Mucosa of rectum (tissue), 2 donors: ENCODE measurements around the gene PPEF2.

ENCODE experiments used
- H3K27ac ChIP-seq, 2 donors: one replicate each; pipeline ENCODE4 v1.7.0; 2013; ENCODE audit warnings: inconsistent platforms in 2 of 2, low read depth in 2 of 2, low read length in 2 of 2
- H3K27me3 ChIP-seq, 2 donors: one replicate each; pipeline ENCODE4 v1.7.0; 2013; ENCODE audit warnings: low read length in 2 of 2; ENCODE audit not compliant: control insufficient read depth in 2 of 2, insufficient read depth in 2 of 2
- H3K36me3 ChIP-seq, 2 donors: one replicate each; pipeline ENCODE4 v1.7.0; 2013; ENCODE audit warnings: low read length in 2 of 2; ENCODE audit not compliant: control insufficient read depth in 2 of 2, insufficient read depth in 2 of 2
- H3K4me1 ChIP-seq, 2 donors: one replicate each; pipeline ENCODE4 v1.7.0; 2013; ENCODE audit warnings: low read length in 2 of 2, mild to moderate bottlenecking in 1 of 2; ENCODE audit not compliant: control insufficient read depth in 2 of 2, insufficient read depth in 2 of 2
- H3K4me3 ChIP-seq, 2 donors: one replicate each; pipeline ENCODE4 v1.7.0; 2013; ENCODE audit warnings: low read length in 2 of 2
- H3K9ac ChIP-seq, 2 donors: one replicate each; pipeline ENCODE4 v1.7.0; 2013; ENCODE audit warnings: low read length in 2 of 2, low read depth in 1 of 2, mild to moderate bottlenecking in 1 of 2
- H3K9me3 ChIP-seq, 2 donors: one replicate each; pipeline ENCODE4 v1.7.0; 2013; ENCODE audit warnings: low read length in 2 of 2; ENCODE audit not compliant: control insufficient read depth in 2 of 2
- donor health status: healthy.
- donor health status: Normal muscosa, but diverticular disease.

Gene PPEF2

DNA sequence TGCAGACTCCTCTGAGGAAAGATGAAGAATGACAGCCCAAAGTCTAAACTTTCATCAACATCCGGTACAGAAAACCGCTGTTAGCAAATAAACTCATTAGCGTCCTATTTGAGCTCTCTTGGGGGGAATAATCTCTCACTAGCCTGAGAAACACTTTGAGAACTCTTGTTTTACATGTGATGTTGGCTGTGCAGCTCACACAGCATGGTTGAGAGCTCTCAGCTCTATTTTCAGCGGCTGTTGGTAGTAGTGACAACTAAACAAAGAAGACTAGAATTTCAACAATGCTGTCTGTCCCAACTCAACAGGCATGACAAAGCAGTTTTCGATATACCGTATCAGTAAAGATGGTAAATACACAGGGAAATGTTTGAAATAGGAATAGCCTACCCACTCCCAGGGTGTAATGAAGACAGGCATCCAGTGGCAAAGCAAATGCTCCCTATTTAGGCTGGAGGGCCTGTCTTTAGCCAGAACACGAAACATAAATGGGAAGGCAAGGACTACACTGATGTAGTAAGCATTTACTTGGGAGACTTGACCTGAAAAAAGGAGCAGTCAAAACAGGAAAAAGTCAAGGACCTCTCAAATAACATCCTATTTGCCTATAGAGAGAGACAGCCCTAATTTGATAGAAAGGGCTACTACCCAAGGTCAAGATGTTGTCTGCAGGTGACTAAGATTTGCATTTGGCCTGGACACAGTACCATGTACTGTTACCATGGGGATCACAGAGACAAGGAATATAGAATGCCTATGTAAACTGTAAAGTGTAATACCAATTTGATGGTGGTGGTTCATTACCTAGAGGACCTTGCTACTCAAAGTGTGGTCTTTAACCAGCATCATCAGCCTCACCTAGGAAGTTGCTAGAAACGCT, 60.4 kb downstream of the PPEF2 start:
- no peak overlapping the region for H3K27ac ChIP-seq
- no peak overlapping the region for H3K4me3 ChIP-seq
- H3K9ac ChIP-seq: no peak overlapping the region
- H3K4me1 ChIP-seq: no peaks in the 10 kb centered on the region
- no peaks in the 10 kb centered on the region for H3K27me3 ChIP-seq
- H3K36me3 ChIP-seq: no peaks in the 10 kb centered on the region
- no peaks in the 10 kb centered on the region for H3K9me3 ChIP-seq

DNA sequence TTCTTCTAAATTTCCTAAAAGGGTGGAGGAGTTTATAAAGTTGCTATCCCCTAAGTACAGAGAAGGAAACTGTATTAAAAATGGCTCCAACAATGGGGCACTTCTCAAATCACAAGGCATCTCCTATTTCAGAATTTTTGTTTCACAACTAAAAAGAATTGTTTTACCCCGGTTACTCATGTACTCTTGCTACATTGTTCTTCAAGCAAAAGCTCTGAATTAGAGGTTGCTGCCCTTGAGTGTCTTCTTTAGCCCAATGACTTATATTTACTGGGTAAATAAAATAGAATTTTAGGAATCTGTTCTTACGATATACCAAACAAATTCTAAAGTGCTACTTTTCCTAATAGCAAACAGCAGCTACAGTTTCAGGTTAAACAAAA, 67.5 kb downstream of the PPEF2 start:
- Histone ChIP-seq H3K36me3 (no peaks in the 10 kb centered on the region), H3K27ac (no peak overlapping the region), H3K4me3 (no peak overlapping the region), H3K9me3 (no peaks in the 10 kb centered on the region), H3K4me1 (no peaks in the 10 kb centered on the region), H3K27me3 (no peaks in the 10 kb centered on the region), H3K9ac (no peak overlapping the region)

DNA sequence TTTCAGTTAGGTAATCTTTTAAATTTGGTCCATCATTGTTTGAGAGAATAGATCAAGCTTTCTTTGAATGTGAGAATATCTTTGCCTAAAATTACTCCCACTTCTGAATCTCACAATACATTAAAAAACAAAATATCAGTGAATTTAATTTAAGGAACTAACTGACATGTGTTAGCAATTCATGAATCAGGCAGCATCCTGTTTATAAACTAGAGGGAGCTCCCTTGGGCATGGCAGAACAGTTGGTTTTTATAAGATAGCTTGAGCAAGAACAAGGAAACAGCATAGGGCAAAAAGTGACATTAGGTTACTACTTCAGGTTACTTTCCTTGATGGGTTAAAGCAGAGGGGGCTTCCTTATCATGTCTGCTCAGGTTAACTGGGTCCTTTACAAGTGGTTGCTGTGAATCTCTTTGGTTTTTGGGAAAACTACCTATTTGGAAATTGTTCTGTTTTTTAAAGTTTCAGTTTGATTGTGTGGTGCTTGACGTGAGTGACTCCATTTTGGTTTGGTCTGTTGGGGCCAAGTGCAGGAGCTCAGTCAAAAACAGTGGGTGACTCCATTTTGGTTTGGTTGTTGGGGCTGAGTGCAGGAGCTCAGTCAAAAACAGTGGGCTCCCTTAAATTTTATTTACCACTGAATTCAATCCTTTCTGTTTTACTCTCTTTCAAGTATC, 68.0 kb downstream of the PPEF2 start:
- Histone ChIP-seq H3K9ac (no peak overlapping the region), H3K27me3 (no peaks in the 10 kb centered on the region), H3K27ac (no peak overlapping the region), H3K4me1 (no peaks in the 10 kb centered on the region), H3K9me3 (no peaks in the 10 kb centered on the region), H3K4me3 (no peak overlapping the region), H3K36me3 (no peaks in the 10 kb centered on the region)

DNA sequence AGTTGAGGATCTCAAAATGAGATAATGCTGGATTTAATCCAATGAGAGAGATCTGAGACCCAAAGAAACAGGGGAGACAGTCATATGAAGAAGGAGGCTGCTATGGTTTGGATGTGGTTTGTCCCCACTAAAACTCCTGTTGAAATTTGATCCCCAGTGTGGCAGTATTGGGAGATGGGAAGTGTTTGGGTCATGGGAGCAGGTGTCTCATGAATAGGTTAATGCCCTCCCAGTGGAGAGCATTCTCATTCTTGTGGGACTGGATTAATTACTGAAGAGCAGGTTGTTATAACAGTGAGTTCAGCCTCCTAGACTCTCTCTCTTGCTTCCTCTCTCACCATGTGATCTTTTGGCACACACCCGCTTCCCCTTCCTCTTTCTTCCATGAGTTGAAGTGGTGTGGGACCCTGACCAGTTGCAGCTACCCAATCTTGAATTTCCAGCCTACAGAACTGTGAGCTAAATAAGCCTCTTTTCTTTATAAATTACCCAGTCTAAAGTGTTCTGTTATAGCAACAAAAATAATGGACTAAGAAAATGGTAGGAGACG, 70.3 kb downstream of the PPEF2 start:
- Histone ChIP-seq H3K9me3 (no peaks in the 10 kb centered on the region), H3K27me3 (no peaks in the 10 kb centered on the region), H3K36me3 (no peaks in the 10 kb centered on the region), H3K4me1 (no peaks in the 10 kb centered on the region), H3K4me3 (no peak overlapping the region), H3K9ac (no peak overlapping the region), H3K27ac (no peak overlapping the region)

DNA sequence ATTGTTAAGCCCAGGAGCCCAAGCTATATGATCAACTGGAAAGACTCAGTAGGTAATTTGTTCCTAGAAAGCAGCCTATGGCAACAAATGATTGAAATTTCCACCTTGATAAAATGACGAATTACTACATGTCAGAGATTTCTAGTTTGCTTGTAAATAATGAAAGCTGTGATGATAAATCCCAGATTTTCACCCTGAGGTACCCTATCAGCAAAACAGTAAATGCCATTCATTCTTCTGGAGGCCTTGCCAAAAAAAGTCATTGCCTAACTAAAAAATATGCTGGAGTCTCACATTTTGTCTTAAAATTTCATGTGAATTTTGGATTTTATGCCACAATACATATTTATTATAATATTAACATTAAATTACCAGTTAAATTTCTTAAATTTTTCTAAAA, 71.3 kb downstream of the PPEF2 start:
- H3K9ac ChIP-seq: no peak overlapping the region
- H3K9me3 ChIP-seq: no peaks in the 10 kb centered on the region
- no peak overlapping the region for H3K4me3 ChIP-seq
- no peak overlapping the region for H3K27ac ChIP-seq
- H3K36me3 ChIP-seq: no peaks in the 10 kb centered on the region
- no peaks in the 10 kb centered on the region for H3K27me3 ChIP-seq
- no peaks in the 10 kb centered on the region for H3K4me1 ChIP-seq

DNA sequence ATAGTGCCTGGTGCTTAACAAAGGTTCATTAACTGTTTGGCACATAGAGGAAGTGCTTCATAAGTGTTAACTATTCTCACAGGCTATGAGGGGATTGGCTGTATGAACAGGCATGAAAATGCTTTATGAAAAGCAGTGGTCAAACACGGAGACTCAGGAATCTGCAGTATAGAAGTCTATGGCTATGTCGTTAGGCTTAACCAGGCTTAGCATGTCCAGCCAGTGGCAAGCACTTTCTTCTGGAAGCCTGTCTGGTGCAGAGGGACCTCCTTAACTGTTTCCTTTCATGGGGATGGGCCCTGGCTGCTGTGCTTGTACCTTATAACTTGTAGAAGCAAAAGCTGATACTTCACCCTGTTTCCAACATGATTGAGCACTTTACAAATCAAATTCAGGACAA, 78.4 kb downstream of the PPEF2 start:
- no peak overlapping the region for H3K4me3 ChIP-seq
- no peaks in the 10 kb centered on the region for H3K4me1 ChIP-seq
- H3K36me3 ChIP-seq: no peaks in the 10 kb centered on the region
- H3K27me3 ChIP-seq: no peaks in the 10 kb centered on the region
- no peak overlapping the region for H3K27ac ChIP-seq
- no peaks in the 10 kb centered on the region for H3K9me3 ChIP-seq
- H3K9ac ChIP-seq: no peak overlapping the region

DNA sequence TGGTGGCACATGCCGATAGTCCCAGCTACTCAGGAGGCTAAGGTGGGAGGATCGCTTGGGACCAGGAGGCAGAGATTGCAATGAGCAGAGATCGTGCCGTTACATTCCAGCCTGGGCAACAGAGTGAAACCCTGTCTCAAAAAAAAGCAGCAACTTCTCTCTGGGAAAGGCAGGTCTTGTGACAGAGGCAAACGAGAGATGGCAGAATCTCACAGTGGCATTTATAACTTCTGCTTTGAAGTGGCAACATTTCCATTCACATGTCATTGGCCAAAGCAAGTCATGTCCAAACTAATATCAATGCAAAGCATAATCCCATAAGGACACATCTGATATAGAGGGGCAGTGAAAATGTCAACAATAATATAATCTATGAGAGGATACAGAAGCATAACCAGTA, 79.8 kb downstream of the PPEF2 start:
- no peaks in the 10 kb centered on the region for H3K27me3 ChIP-seq
- H3K4me1 ChIP-seq: no peaks in the 10 kb centered on the region
- H3K9me3 ChIP-seq: no peaks in the 10 kb centered on the region
- H3K4me3 ChIP-seq: no peak overlapping the region
- H3K36me3 ChIP-seq: no peaks in the 10 kb centered on the region
- H3K9ac ChIP-seq: no peak overlapping the region
- no peak overlapping the region for H3K27ac ChIP-seq

DNA sequence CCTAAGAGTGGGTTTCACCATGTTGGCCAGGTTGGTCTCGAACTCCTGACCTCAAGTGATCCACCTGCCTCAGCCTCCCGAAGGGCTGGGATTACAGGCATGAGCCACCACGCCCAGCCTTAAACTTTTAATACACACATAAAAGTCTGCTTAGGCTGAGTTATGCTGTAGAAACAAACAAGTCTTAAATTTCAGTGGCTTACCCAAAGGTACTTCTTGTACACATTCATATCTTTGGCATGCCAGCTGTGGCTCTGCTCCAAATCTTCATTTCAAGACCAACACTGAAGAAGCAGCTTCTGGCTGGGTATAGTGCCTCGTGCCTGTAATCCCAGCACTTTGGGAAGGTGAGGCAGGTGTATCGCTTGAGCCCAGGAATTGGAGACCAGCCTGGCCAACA, 80.3 kb downstream of the PPEF2 start:
- Histone ChIP-seq H3K4me3 (no peak overlapping the region), H3K27ac (no peak overlapping the region), H3K36me3 (no peaks in the 10 kb centered on the region), H3K4me1 (no peaks in the 10 kb centered on the region), H3K9ac (no peak overlapping the region), H3K27me3 (no peaks in the 10 kb centered on the region), H3K9me3 (no peaks in the 10 kb centered on the region)

DNA sequence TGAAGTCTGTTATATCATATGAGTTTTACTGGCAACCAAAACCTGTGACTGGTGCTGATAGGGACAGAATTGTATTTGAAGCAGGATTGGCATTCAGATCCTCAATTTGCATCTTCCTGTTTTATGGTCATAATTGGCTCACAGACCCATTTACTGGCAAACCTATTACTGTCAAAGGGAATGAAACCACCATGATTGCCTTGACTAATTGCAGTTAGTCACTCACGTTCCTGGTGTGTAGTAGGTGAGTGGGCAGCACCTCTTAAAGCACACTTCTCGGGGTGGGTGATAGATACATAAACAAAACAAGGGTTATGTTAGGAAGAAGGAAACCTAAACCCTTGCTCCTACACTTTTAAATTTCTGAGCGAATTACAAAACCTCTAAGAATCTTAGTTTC, 81.0 kb downstream of the PPEF2 start:
- H3K4me1 ChIP-seq: no peaks in the 10 kb centered on the region
- no peaks in the 10 kb centered on the region for H3K36me3 ChIP-seq
- no peaks in the 10 kb centered on the region for H3K27me3 ChIP-seq
- no peak overlapping the region for H3K27ac ChIP-seq
- no peak overlapping the region for H3K4me3 ChIP-seq
- no peak overlapping the region for H3K9ac ChIP-seq
- H3K9me3 ChIP-seq: no peaks in the 10 kb centered on the region

DNA sequence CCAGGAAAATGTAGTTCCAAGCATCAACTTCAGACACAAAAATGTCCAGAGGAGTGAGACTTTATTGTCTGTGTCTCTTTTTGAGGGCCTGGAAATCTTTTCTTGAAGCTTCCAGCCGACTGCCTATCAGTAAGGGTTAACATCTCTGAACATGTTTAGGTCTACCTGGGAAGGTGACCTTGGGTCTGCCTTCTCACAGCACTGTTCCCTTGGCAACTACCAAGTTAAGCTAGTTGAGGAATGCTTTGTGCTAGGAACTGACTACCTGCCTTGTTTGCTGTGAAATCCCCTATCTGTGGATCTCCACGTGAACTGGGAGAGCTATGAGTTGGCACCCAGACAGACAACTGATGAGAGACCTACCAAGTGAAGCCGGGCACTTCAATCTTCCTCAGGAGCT, 81.6 kb downstream of the PPEF2 start:
- Histone ChIP-seq H3K27me3 (no peaks in the 10 kb centered on the region), H3K27ac (no peak overlapping the region), H3K4me3 (no peak overlapping the region), H3K9me3 (no peaks in the 10 kb centered on the region), H3K36me3 (no peaks in the 10 kb centered on the region), H3K4me1 (no peaks in the 10 kb centered on the region), H3K9ac (no peak overlapping the region)
